NCI-H1048 (cell line): ENCODE data around the gene PTK7.
"Not testable (repeated sequence)": the region's sequence is repeated elsewhere in the genome, so short reads cannot be mapped to it uniquely, and the experiment has no call there.

Experiments used
- DNase-seq: peaks from one replicate; lab custom pipeline; 2025; lab: John Stamatoyannopoulos, UW

PTK7 gene

GRCh38 chr6:43075670-43076463 is at the start of gene PTK7:
PTK7 (plus strand) TSS chr6:43076314; CDS start chr6:43076489, 175 bp downstream.
- DNase-seq: peak; percentile 43

- no peak for DNase-seq
Observed at GRCh38 chr6:43026365-43026764, 49.7 kb upstream of the PTK7 start.

- no peak for DNase-seq
Observed at GRCh38 chr6:43029120-43029519, 47.0 kb upstream of the PTK7 start.

- DNase-seq: no peak
Observed at GRCh38 chr6:43032326-43032725, 43.8 kb upstream of the PTK7 start.

- DNase-seq: no peak
Observed at GRCh38 chr6:43033496-43034189, 42.5 kb upstream of the PTK7 start.

GRCh38 chr6:43034190-43034525 is 42.0 kb upstream of the PTK7 start:
- DNase-seq: no peak

GRCh38 chr6:43035495-43036194 is 40.5 kb upstream of the PTK7 start:
- DNase-seq: no peak

- DNase-seq: no peak
Observed at GRCh38 chr6:43036712-43037111, 39.4 kb upstream of the PTK7 start.

- no peak for DNase-seq
Observed at GRCh38 chr6:43037197-43037596, 38.9 kb upstream of the PTK7 start.

- DNase-seq: no peak
Observed at GRCh38 chr6:43037706-43038105, 38.4 kb upstream of the PTK7 start.

- DNase-seq: no peak
Observed at GRCh38 chr6:43038727-43039126, 37.4 kb upstream of the PTK7 start.

GRCh38 chr6:43040542-43041257 is 35.4 kb upstream of the PTK7 start:
- DNase-seq: no peak

- not testable (repeated sequence) for DNase-seq
Observed at GRCh38 chr6:43041475-43041874, 34.6 kb upstream of the PTK7 start.

- DNase-seq: no peak
Observed at GRCh38 chr6:43043310-43043709, 32.8 kb upstream of the PTK7 start.

GRCh38 chr6:43045371-43045930 is 30.7 kb upstream of the PTK7 start:
- DNase-seq: no peak

GRCh38 chr6:43047998-43048397 is 28.1 kb upstream of the PTK7 start:
- DNase-seq: no peak

- DNase-seq: no peak
Observed at GRCh38 chr6:43050981-43051380, 25.1 kb upstream of the PTK7 start.

- no peak for DNase-seq
Observed at GRCh38 chr6:43052225-43052841, 23.8 kb upstream of the PTK7 start.

- DNase-seq: no peak
Observed at GRCh38 chr6:43052842-43053544, 23.1 kb upstream of the PTK7 start.

GRCh38 chr6:43053545-43054205 is 22.4 kb upstream of the PTK7 start, which contains the start of gene CUL7:
CUL7 (minus strand) TSS chr6:43053851; CDS start chr6:43052788, 1,063 bp downstream.
- DNase-seq: peak; percentile 75
